Iris pigment epithelial cell (primary cell): Measurements from ENCODE around the gene ZNF772.

Experiments used
- DNase-seq: peaks from one replicate; pipeline ENCODE4 v3.0.0-alpha.2; 2011; ENCODE audit warnings: low read depth

The ZNF772 gene

DNA sequence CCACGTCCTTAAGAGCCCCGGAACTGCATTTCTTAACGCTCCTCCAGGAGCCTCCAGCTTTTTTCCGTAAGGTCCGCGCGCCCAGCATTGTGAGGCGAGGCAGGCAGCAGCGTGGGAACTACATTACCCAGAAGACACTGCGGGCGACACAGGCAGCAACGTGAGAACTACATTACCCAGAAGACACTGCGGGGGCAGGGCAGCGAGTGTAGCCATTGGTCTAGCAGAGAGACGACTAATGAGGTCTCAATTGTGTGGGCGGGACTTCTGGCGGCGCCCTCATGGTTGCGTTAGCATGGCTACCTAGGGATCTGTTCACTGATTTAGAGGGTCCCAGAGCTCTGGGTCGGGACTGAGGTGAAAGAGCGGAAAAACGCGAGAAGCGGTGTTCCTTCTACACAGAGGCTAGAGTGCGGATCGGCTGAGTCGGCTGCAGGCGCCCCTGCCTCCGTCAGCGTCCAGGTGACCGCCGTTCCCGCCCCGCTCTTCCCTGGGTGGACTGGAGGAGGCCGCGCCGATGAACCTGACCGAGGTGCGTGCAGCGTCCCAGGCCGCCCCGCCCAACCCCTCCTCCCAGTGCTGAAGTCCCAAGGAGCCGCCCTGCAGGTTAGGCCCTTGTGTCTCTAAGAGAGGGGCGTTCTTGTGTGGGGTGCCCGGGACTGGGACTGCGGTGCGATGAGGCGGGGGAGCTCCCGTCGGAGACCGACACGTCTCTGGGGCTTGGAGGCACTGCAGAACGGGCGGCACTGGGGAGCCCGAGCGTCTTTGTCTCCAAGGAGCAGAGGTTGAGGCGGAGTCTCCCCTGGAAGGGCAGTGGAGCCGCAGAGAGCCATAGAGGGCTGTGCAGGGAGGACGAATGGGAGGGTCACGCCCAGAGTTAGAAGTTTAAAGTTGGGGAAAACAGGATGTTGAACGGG is 42.0 kb downstream of the ZNF772 start, which contains the start of gene ZNF749:
ZNF749 (plus strand) TSS at position 264 of the 917 bp plus-strand sequence; CDS start at position 518, 254 bp downstream.
- DNase-seq = peak; percentile 98

DNA sequence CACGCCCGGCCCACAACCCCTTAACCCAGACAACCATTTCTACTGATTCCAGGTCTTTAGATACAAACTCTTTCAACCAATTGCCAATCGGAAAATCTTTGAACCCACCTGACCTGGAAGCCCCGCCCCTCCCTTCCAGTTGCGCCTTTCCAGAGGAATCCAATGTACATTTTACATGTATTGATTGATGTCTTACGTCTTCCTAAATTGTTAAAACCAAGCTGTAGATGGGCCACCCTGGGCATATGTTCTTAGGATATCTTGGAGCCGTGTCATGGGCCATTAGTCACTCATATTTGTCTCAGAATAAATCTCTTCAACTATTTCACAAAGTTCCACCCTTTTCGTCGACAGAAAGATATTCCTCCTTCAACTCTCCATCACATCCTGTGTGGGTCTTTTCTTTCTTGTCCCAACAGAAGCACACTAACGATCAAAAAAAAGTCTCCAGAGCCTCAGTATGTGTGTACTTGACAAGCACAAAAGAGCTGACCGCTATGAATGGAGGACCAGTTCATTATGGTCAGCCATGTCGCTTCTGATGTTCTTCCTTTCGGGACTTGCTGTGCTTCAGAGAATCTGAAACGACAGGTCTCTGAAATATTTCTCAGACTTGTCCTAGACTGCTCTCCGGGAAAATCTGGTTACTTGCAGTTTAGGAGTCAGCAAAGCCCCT is 42.8 kb downstream of the ZNF772 start:
- peak; percentile 31 for DNase-seq

DNA sequence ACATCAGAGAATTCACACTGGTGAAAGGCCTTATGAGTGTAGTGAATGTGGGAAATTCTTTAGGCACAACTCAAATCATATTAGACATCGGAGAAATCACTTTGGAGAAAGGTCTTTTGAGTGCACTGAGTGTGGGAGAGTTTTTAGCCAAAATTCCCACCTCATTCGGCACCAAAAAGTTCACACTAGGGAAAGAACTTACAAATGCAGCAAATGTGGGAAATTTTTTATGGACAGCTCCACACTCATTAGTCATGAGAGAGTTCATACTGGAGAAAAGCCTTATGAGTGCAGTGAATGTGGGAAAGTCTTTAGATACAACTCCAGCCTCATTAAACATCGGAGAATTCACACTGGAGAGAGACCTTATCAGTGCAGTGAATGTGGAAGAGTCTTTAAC is 56.3 kb downstream of the ZNF772 start:
- DNase-seq = no peak

DNA sequence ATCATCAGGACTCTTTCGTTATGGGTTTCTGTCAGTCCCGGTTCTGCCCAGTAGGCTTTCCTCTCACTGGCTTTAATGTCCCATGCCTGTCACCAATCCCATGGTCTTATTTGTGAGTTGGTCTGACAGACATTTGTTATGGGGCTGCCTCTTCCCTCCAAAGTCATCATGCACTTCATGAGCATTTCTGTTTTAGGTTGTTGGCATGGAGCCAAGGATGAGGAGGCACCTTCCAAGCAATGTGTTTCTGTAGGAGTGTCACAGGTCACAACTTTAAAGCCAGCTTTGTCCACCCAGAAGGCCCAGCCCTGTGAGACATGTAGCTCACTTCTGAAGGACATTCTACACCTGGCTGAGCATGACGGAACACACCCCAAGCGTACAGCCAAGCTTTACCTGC is 57.9 kb downstream of the ZNF772 start:
- no peak for DNase-seq
